Activated CD8-positive, alpha-beta memory T cell treated with anti-CD3 and anti-CD28 coated beads, Interleukin-2, amount 50 U/mL, for 4 hours (primary cell): ENCODE data around the gene CACNA1C.

Source experiments
- DNase-seq: peaks from one replicate; pipeline ENCODE4 v3.0.0-alpha.2; 2020

The CACNA1C gene

DNA sequence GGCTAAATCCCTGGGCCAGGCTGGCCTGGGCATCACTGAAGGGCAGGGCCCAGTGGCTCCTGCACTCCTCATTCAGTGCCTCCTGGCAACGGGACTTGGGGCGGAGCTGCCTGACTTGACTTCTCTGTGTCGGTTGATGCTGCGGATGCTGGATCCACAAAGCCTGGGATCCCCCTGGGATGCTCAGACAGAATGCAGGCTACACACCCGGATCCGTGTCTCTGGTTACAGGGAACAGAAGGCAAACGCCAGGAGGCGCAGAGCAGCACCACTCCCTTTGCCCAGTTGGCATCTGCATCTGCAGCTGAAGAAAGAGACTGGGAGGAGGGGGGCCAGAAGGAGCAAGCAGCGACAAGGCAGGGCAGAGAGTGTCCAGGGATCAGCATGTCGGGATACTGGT lies 587.5 kb downstream of the CACNA1C start:
- DNase-seq: no peak

DNA sequence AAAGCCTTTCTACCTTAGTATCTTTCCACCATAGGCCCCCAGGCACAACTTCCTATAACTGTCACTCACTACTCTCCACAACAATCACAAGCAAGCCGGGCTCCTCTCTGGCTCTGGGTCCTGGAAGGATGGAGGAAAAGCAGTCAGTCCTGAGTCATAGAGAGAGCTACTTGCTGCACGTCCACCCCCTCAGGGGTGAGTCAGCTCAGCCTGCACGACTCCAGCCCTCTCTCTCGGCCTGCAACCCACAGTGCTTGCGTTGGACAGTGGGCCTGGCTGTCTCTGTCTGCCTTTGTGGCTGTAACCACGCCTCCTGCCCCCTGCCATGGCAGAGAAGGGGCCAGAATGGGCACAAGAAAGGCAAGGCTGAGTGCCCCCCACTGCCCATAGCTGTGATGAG lies 587.9 kb downstream of the CACNA1C start:
- DNase-seq: no peak

DNA sequence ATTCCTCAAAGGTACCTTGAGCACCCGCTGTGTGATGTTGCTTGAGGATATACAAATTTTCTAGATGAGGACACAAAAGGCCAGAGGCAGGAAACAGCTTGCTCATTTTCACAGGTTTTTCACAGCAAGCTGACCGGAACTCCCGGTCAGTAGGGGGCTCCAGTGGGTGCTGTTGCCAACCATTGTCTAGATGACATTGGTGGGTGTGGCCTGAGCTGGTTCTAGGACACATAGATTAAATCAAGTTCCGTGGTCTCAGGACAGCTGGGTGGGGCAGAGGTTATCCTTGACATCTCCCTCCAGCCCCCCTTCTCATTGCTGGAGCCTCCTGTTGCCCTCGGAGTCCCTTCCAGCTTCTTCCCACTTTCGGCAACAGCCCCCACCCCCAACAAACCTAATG lies 588.4 kb downstream of the CACNA1C start:
- no peak for DNase-seq

DNA sequence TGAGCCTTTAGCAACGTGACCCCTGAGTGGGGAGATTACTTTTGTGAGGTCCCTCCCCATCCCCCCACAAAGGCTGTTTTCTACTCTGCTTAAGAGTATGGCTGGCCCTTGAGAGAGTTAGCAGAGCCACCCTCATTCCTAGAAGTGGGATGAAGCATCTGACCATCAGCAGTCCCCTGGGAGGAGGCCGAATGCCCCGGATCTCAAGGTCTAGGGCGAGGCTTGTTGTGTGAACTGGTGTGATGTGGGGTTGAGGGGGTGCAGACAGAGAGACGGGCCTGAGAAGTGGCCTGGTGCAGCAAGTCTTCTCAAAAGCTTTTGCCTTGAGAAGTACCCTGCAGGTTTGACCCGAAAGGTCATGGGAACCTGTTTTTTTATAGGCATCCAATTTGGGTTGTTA lies 589.0 kb downstream of the CACNA1C start:
- DNase-seq: no peak

DNA sequence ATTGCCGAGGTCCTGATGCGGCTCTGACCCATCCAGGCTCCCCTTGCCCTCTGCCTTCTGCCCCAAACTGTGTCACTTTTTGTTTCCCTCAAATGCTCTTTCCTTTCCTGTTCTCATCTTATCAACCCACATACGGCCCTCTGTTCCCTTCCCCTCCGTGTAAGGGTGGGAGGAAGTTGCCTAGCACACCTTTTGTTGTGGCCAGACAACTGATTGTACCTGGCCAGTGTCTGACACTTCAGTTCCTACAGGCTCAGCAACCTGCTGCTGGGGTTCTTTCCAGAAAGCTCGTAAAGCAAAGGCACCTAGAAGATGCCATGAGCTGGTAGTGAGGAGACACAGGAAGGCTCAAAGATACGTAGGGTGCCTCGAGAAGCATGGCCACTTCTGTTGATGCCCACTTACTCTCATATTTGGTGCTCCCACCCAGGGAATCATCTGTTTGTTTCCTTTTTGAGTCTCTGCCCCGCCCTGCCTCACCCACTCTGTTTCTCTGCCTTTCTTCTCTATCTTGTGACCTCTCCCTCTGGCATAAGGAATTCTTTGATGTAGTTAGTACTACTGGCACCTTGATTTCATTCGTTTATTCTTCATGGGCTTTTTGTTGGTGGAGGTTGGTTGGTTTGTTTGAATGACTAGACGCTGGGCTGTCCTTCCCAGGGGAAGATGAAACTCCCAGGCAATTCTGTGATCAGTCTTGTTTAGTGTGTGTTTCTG lies 589.5 kb downstream of the CACNA1C start:
- no peak for DNase-seq

DNA sequence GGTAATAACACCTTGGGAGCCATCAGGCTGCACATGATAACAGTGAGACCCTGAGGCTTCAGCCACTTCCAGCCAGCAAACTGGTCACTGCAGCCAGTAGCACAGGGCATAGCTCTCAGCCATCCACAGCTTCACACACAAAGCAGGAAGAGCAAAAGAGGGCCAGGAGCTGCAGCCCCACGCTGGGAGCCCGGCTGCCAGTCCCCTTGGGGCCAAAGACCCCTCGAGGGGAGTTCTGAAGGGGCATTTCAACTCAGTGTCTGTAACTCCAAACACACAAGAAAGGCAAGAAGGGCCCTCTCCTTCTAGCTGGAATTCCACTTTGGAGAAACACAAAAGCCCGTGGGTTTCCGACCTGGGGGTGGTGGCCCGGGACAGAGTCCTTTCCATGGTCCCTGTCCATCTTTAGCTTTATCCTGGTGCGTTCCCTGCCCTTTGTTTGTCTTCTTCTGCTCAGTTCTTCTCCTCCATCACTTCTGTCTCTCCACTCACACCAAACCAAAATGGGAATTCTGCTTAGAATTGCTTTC lies 590.2 kb downstream of the CACNA1C start:
- DNase-seq: no peak

DNA sequence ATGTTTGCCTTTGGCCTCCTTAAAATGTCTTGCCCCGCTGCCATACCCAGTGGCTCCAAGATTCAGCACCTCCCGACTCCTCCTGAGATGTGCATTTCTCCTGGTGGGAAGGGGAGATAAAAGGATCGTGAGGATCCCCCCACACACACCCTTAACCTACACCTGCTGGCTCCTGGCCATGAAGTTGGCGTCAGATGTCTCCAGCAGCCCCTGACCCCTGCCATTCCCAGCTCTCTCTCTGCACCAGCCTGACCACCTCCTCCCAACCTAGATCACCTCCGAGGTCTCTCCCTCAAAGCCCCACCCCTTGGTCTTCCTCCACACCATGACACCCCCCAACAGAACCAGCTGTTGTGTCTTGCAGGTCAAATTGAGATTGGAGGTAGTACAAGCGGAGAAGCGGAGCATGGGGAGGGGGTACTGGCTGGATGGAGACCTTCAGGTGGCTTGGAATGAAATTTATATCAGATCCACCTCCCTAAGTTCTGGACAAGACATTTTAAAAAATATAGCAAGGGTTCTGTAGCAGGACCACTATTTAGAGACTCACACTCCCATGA lies 590.9 kb downstream of the CACNA1C start:
- no peak for DNase-seq

DNA sequence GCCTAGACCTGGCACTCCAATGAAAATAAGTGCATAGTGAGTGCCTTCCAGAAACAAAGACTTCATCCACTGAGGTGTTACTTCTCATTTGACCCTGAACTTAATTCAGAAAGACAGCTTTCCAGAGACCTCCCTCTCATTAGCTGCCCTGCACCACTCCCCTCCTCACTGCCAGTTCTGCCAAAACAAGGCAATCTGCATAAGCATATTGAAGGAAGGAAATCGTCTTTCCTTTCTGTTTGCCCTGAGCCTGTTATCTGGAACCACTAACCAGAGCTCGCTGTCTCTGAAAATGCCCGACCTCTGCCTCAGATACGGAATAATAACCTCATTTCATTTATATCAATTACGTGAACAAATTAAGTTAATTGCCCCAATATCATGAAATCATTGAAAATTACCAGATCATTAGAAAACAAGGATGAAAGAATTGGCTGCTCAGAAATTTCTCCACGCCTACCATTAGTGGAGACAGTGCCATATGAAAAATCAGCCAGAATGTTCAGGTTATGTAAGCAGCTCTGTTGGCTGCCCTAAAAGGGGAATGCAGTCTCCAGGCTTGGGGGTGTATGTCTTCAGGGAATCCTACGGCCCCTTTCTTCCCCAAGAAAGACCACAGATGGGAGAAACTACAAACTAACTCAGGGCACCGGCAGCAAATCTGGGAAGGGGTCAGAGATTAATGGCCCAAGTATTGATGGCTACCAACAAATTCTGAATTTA lies 592.1 kb downstream of the CACNA1C start:
- no peak for DNase-seq

DNA sequence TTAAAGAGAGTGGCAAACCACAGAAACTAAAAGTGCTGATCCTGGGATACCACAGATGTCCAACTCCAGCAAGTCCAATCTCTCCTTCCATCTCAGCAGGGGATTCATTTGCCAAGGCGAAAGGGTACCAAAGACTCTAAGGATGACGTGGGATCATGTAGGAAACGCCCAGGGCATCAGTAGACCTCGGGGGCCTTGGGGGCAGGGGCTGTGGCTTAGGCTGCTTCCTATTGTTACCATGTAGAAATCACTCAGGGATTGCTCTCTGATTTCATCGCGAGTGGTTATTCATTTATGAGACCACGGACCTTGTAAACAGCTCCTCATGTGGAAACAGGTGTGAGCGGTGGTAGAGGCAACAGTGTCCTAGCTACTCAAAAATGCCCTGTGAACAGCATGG lies 592.7 kb downstream of the CACNA1C start:
- DNase-seq: no peak

DNA sequence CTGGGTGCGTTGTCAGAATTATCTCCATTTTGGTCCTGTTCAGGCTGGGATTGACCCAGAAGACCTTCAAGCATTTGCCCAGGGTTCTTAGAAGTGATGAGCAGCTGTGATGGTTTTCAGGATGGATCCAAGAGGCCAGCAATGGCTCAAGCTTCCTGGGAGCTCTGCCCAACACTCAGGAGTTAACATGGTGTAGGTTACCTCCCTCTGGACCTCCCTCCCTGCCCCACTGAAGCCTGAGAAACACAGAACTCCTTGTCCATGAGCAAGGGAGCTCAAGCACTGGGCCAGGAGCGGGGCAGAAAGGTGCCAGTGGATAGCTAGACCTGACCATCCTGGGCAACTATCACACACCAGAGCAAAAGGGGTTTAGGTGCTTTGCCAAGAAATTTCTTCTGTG lies 593.6 kb downstream of the CACNA1C start:
- no peak for DNase-seq

DNA sequence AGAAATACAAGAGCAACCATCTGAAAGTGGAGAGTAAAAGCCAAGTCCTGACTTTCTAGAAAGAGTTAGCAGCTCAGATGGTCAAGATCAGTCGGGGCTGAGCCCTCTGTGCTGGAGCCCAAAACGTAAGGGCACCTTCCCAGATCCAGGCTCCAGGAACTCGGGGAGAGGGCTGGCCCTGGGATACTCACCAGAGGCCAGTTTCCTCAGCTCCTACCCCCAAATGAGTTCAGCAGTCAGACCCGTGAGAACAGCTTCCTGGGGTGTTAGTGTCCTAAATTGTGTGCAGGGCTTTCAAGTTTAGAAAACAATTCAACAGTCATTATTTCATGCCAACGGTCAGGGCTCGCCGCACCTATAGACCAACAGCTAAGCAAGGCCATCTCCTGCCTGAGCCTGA lies 594.4 kb downstream of the CACNA1C start:
- DNase-seq: no peak

DNA sequence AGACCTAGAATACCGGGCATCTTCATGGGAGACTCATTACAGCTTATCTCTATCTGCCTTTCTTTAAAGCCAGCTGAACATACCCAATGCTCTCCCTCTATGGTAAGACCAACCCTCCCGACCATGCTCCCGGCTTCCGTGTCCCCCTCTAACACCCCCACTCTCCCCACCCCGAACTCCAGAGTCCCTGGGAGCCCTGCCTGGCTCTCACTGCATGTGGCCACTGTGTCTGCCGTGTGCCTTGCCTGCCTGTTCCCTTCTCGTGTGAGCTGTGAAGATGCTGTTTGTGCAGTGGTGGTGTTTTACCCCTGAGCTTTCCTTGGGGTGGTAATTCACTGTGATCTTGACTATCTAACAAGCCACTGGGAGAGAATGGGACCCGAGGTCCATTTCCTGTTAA lies 595.6 kb downstream of the CACNA1C start:
- DNase-seq: no peak

DNA sequence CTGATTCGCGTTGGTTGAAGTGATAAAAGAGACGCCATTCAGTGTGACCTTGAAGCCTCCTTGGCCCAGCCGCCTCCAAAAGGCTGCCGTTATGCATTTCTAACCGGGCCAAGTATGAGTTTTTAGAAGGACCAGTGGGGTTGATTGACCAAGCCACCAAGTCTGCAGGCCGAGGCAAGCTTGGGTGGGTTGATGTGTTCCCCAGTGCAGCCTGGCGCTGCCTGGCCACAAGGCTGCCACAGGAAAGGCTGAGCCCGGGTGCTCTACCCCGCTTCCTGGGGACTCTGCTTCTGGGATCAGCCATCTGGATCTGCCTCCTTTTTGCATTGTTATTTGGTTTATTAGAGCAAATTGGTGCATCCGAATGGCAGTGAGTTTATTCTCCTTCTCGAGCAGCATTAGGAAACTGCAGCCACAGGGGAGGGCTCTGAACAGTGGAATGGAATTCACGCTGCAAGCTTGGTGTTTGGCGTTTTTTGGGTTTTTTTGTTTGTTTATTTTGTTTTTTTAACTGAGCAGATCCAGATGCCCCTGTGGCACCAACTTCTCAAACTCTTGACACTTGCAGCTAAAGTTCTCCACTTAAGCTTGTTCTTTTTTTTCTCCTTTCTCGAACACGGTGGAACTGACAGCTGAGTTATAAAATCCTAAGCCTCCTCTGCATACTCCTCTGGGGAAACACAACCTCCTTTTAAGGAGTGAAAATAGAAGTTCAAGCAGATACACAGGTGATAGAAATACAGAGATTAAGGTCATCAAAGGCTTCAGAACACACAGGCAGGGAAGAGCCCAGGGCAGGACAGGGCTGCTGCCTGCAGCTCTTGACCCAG lies 596.6 kb downstream of the CACNA1C start:
- no peak for DNase-seq

DNA sequence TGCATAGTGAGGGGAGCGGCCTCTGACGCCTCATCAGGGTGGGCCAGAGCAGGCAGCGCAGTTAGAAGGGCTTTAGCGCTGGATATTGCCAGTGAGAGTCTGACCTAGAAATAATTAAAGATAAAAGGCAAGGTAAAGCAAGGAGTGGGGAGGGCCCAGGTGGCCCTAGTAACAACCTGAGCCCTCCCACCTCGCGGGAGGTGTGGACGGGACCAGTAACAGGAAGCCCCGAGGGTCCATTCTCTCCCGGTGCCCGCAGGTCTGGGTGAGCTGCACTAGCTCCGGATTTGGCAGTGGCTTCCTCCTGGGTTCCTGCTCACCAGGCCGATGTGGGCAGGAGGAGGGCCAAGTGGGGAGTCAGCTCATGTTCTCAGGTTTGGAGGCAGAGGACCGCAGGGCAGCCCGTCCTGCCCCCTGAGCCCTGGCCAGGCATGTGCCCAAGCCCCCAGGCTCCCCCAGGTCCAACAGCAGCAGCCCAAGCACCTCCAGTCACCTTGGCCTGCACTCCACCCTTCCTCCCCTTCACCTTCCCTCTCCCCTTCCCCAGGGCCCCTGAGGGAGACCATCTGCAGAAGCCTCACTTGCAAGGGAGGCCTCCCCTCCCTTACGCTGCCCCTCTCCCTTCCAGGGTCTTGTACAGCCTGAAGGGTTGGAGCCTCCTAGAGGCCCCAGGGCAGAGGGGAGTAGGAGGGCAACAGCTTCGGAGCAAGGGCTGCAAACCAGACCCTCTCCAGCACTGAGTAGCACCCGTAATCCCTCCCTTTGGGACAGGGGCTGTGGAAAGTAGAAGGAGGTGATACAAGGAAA lies 597.7 kb downstream of the CACNA1C start:
- DNase-seq: no peak

DNA sequence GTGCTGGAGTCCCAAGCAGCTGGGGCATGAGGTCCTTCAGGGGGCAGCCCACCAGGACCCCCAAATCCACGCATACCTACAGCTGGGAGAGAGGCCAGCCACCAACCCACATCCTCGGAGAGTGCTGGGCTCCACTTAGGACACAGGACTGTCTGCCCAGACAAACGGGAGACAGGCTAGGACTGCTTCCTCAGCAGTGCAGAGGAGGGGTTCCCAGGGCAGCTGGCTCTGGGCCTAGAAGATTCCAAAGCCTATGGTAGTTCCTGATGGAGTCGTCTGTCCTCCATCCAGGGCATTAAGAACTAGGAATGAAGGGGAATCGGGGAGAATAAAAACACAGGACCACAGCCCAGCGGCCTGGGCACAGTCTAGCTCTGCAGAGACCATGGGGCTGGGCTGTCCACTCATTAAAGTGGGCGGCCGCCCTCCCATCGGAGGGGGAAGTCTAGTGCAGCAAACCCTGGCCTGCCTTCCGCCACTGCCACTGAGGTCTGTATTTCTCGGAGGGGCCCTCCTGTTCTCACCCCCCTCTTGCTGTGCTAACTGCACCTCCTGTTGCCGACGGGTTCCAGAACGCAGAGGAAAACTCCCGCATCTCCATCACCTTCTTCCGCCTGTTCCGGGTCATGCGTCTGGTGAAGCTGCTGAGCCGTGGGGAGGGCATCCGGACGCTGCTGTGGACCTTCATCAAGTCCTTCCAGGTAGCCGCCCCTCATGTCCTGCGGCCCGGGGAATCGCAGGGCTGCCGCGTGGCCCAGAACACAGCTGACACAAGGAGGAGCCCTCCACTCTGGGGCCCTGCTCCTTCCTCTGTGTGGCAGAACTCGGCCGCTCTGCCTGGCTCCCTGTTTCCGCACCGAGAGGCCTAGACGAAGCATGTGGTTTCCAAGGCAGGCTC lies 598.5 kb downstream of the CACNA1C start:
- DNase-seq: no peak

DNA sequence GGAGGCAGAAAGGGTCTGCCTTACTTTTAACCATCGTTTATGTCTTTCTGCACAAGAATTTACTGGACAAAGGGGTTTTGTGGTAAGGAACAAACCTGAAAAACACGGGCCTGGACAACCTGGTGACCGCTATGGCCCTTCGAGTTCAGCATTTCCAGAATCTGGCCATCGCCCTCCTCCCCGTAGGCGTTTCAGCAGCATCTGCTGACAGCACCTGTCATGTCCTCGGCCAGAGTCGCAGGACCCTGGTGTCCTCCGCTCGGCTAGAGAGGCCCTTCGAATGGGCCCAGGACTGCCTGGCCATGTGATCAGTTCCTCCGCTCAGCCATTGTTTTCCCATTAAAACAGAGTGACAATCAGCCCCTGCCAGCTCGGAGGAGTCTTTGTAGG lies 599.2 kb downstream of the CACNA1C start:
- DNase-seq: no peak

DNA sequence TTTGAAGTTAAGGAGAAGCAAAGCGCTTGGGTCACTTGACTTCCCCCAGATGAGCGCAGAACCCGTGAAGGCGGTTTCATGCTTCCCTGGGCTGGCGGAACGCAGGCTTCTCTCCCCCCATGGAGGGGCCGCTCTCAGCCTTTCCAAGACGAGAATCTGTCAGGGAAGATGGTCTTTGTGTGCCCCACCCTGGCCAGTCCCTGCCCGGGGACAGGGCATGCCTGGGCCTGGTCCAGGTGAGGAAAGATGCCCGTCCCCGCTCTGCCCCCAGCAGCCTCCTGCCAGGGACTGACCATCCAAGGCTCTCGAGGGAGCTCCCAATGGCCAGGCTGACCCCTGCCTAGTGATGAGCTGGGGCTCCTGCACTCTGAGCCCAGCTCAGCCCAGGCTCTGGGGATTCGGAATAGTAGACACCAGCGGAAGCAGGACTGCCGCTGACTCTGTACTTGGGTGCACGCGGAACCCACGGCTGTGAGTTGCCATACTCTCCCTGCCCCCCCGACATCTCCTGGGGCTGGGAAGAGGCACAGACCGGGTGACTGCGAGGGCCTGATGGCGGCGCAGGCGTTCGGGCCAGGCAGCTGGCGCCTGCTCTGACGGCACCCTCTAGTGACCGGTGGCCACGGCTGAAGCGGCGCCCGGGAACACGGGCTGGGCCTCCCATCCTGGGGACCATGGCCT lies 599.8 kb downstream of the CACNA1C start:
- no peak for DNase-seq

DNA sequence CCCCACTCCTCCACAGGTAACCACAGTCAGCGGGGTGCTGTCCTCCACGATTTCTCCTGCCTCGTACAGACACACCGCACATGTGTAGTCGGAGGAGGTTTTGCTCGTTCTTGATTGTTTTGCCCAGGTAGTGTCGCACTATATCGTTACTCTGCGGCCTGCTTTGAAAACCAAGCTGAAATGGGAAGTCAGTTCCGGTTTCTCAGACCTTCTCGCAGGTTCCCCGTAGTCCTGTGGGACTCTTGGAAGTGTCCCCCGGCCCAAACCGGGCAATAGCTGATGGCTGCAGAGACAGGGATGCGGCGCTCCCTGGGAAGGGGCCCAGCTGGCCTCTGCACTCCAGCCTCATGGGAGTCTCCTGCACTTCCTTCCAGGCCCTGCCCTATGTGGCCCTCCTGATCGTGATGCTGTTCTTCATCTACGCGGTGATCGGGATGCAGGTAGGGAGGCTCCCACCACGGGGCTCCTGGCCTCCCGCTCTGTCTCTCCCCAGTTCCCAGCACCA lies 600.7 kb downstream of the CACNA1C start:
- no peak for DNase-seq

DNA sequence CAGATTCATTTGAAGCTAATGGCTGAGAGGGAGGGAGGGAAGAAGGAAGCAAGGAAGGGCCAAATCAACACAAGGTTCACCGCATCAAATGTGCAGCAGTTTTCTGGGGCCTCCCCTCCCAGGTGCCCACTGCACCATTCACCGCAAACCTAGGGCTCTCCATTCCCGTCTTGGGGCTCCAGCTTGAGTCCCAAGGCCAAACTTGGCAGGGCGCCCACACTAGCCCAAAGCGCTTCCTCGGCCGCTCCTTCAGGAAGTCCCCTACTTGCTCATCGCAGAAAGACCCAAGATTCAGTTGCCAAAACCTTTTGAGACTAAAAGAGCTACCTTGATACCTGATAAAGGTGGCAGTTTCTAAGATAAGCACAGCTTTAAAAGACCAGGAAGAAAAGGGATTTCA lies 601.5 kb downstream of the CACNA1C start:
- DNase-seq: no peak

DNA sequence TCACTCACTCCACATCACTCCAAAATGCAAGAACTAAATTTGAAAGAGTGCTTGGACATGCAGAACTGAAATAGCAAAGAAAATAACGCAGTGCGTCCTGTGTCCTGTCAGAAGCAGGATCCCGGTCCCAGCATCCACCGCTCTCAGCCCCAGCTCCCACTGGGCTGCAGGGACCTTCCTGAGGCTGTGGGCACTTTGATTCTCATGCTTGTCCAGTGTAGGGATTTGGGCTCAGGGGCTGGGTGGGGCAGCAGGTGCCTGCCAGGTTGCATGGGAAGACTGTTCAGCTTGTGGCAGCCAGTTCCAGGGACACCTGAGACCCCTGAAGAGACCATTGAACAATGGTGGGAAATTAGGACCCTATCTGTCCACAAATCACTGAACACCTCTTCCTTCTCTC lies 602.0 kb downstream of the CACNA1C start:
- no peak for DNase-seq

DNA sequence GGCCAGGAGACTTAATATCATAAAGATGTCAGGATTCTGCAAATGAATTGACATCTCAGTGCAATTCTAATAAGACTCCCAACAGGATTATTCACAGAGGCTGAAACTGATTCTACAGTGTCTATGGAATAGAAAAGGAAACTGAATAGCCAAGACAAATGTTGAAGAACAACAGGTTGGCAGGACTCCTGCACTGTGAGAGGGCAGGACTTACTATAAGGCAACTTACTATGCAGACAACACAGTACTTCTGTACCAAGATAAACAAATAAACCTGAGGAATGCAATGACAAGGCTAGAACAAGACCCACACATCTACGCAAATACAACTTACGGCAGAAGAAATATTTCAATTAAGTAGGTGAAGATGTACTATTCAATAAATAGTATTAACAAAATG lies 609.7 kb downstream of the CACNA1C start:
- no peak for DNase-seq
